Pancreas (tissue), 10 donors: ENCODE results near the gene RGS21. TPM values are rescaled to one million over a fixed set of nuclear protein-coding genes. Genes with fewer than 3 reads are reported as not detected.

Experiments
- ATAC-seq, 4 donors: fragments of 200-7000 bp; cut with Tn5 transposase; one replicate each; pipeline versions ENCODE4 v1.8.0 to v1.9.1; 2020; ENCODE audit warnings: mild to moderate bottlenecking in 4 of 4, moderate library complexity in 4 of 4
- DNase-seq, 6 donors: peaks; one replicate each; pipeline ENCODE4 v3.0.0-alpha.2; 2020
- FAIRE-seq: peaks from 2 replicates; lab custom pipeline; 2012; peaks lifted over from hg19 to GRCh38; lab: Jason Lieb, UNC
- H3K27ac ChIP-seq, 4 donors: fragments of 200-600 bp; sonication (generic); 1 replicate in 3 of 4; 2 replicates in 1 of 4; pipeline versions ENCODE4 v1.5.0 to v1.8.0; 2020
- H3K27me3 ChIP-seq, 4 donors: fragments of 200-600 bp; one replicate each; pipeline ENCODE4 v1.8.0; 2021
- H3K36me3 ChIP-seq, 3 donors: fragments of 200-600 bp; sonication (generic) in 1 of 3; one replicate each; pipeline versions ENCODE4 v1.5.0 to v1.8.0; 2020 to 2021
- H3K4me1 ChIP-seq, 3 donors: fragments of 200-600 bp; one replicate each; pipeline ENCODE4 v1.8.0; 2021
- H3K4me3 ChIP-seq, 4 donors: fragments of 200-600 bp; sonication (generic) in 2 of 4; one replicate each; pipeline versions ENCODE4 v1.5.0 to v1.8.0; 2020 to 2021
- H3K9me3 ChIP-seq, 4 donors: fragments of 200-600 bp; one replicate each; pipeline ENCODE4 v1.8.0; 2021
- CTCF ChIP-seq, 4 donors: fragments of 200-600 bp; sonication (generic) in 3 of 4; IDR thresholded peaks; one replicate each; pipeline versions ENCODE4 v1.5.0 to v1.8.0; 2021; ENCODE audit warnings: antibody characterized with exemption in 4 of 4
- WGBS, 2 donors: extraction: QIAGEN DNeasy Blood & Tissue Kit; methylation state at CpG; one replicate each; pipeline ENCODE4 v1.1.7; 2013; 5-methylcytosine and 5-hydroxymethylcytosine counted together
- intact Hi-C, 3 donors: fragments of 100-400 bp; cut with DNase I; formaldehyde crosslinking; loops; one replicate each; pipeline versions ENCODE4 v1.11.1 to v1.14.2; 2022
- polyA plus RNA-seq, 2 donors: library from polyadenylated mRNA; stranded (reverse); fragments of 200-250 nt; gene quantifications; one replicate each; pipeline ENCODE4 v1.2.3, GENCODE V29; 2013
- total RNA-seq, 6 donors: library from RNA; stranded (reverse); fragmentation: NEBNext Ultra II Directional in 4 of 6; extraction: Animal tissue kit (Norgen Biotek cat#: 25700) in 4 of 6; gene quantifications; one replicate each; pipeline versions ENCODE4 v1.2.1 to v1.2.4, GENCODE V29; 2021 to 2023
- donor health status: healthy with polysubstance abuse.
- donor health status: DM: no; HTN: no; CAD: no; lungs with moderate emphysema.
- donor health status: DM: no; HTN: no; CAD: no.
- donor health status: control.
- donor health status: control.
- donor health status: Bipolar disorder and iron deficiency.
- donor health status: DM: yes; HTN: yes; CAD: no.
- donor health status: DM: no; HTN: no; CAD: no.
- donor health status: DM: no; HTN: no; CAD: no.
- donor health status: DM: yes; HTN: yes; CAD: no.

Gene RGS21, protein sequence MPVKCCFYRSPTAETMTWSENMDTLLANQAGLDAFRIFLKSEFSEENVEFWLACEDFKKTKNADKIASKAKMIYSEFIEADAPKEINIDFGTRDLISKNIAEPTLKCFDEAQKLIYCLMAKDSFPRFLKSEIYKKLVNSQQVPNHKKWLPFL
- total RNA-seq: not detected
- polyA plus RNA-seq: not detected

GRCh38 chr1:192316942-192317450 is at the start of gene RGS21:
Gene RGS21 (plus strand): TSS chr1:192316992. CDS start chr1:192343037, 26,045 bp downstream.
- FAIRE-seq (no peak), DNase-seq (no peak), ATAC-seq (no peak)
- WGBS, 2 donors: 16 to 29% methylated on average over 2 of the region's 2 CpGs
- Histone ChIP-seq H3K27ac (no peak within 1 kb of the TSS), H3K4me3 (no peak within 1 kb of the TSS), H3K9me3 (no peaks in the 10 kb centered on the region), H3K4me1 (no peaks in the 10 kb centered on the region), H3K27me3 (no peaks in the 10 kb centered on the region), H3K36me3 (no peaks in the 10 kb centered on the region)
- intact Hi-C loops: no loop called here
- no peak for TF ChIP-seq CTCF (IDR thresholded peaks at IDR 0.05)

GRCh38 chr1:192268468-192269052 is 48.2 kb upstream of the RGS21 start:
- no peak overlapping the region for H3K27ac ChIP-seq
- no peaks in the 10 kb centered on the region for H3K27me3 ChIP-seq
- DNase-seq (no peak), FAIRE-seq (no peak), ATAC-seq (no peak)
- TF ChIP-seq CTCF (IDR thresholded peaks at IDR 0.05): no peak
- H3K4me3 ChIP-seq: no peak overlapping the region
- intact Hi-C loops: no loop called here
- H3K9me3 ChIP-seq: no peaks in the 10 kb centered on the region
- no peaks in the 10 kb centered on the region for H3K36me3 ChIP-seq
- 60 to 65% methylated on average over 6 of the region's 6 CpGs for WGBS, 2 donors
- H3K4me1 ChIP-seq: no peaks in the 10 kb centered on the region

GRCh38 chr1:192270398-192270797 is 46.4 kb upstream of the RGS21 start:
- Histone ChIP-seq H3K27me3 (no peaks in the 10 kb centered on the region), H3K4me3 (no peak overlapping the region), H3K9me3 (no peaks in the 10 kb centered on the region), H3K27ac (no peak overlapping the region), H3K4me1 (no peaks in the 10 kb centered on the region), H3K36me3 (no peaks in the 10 kb centered on the region)
- TF ChIP-seq CTCF (IDR thresholded peaks at IDR 0.05): no peak
- FAIRE-seq: no peak
- WGBS, 2 donors: 54 to 74% methylated on average over 1 of the region's 1 CpG
- no peak for DNase-seq
- intact Hi-C loops: no loop called here
- no peak for ATAC-seq

DNA sequence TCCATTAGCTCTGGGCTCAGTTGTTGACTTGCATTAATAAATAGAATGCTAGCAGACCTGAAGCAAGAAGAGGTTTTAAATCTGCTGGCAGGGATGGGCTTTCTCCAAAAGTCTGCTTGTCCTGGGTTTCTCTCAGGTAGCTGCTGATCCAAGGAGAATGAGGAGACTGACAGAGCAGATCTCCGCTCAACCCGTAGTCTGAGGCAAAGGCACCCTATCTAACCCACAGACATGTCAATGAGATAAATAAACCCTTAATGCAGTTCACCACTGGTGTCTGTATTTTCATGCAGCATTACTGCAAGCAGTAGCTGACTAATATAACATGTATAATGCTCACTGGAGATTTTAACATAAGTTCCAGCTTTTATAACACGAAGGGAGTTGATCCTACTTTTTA is 44.1 kb upstream of the RGS21 start:
- Histone ChIP-seq H3K27me3 (no peaks in the 10 kb centered on the region), H3K4me1 (no peaks in the 10 kb centered on the region), H3K36me3 (no peaks in the 10 kb centered on the region), H3K27ac (no peak overlapping the region), H3K9me3 (no peaks in the 10 kb centered on the region), H3K4me3 (no peak overlapping the region)
- no peak for FAIRE-seq
- intact Hi-C loops: no loop called here
- ATAC-seq: no peak
- 55 to 68% methylated on average over 3 of the region's 3 CpGs for WGBS, 2 donors
- DNase-seq: no peak
- TF ChIP-seq CTCF (IDR thresholded peaks at IDR 0.05): no peak

- intact Hi-C loops: no loop called here
- WGBS, 2 donors: 78 to 81% methylated on average over 3 of the region's 3 CpGs
- no peak for FAIRE-seq
Measured at GRCh38 chr1:192274588-192274987, 42.2 kb upstream of the RGS21 start.

More at GRCh38 chr1:192274588-192274987, 42.2 kb upstream of the RGS21 start:
- no peaks in the 10 kb centered on the region for H3K9me3 ChIP-seq
- no peaks in the 10 kb centered on the region for H3K27me3 ChIP-seq
- H3K36me3 ChIP-seq: no peaks in the 10 kb centered on the region
- no peaks in the 10 kb centered on the region for H3K4me1 ChIP-seq
- no peak overlapping the region for H3K27ac ChIP-seq
- ATAC-seq (no peak), DNase-seq (no peak)
- H3K4me3 ChIP-seq: no peak overlapping the region
- TF ChIP-seq CTCF (IDR thresholded peaks at IDR 0.05): no peak
